ENCODE data around the gene MEIKIN.

GRCh38 chr5:131787736-131788135, 157.7 kb downstream of the MEIKIN start:
- TF ChIP-seq CTCF (conservative IDR thresholded peaks at IDR 0.05; ENCODE audit: low read depth, low read length) (no peak), EZH2 (IDR thresholded peaks at IDR 0.05; ENCODE audit: low read length, unreplicated experiment) (no peak), EZH2phosphoT487 (IDR thresholded peaks at IDR 0.05; ENCODE audit: borderline replicate concordance, low read length) (no peak)
